Measurements from ENCODE around the gene RBM3.

RBM3 gene

GRCh38 chrX:48558271-48558670, 16.0 kb upstream of the RBM3 start:
- POLR2A ChIA-PET: no interaction called here
- Histone ChIP-seq H3K36me3 (ENCODE audit: control insufficient read depth in 2 of 2, insufficient read depth in 1 of 2, low read length in 2 of 2) (peaks cover 4 to 58% of the 10 kb centered on the region in 2 experiments; a peak in 2 of 3 replicates), H3K4me1 (ENCODE audit: control insufficient read depth, insufficient read depth, low read length) (no peaks in the 10 kb centered on the region), H3K4me3 (ENCODE audit: low read depth, low read length) (no peak overlapping the region), H3K27ac (ENCODE audit: extremely low read depth, low read depth, low read length) (no peak overlapping the region), H3K9me3 (ENCODE audit: control insufficient read depth, insufficient read depth, low read depth, low read length) (no peaks in the 10 kb centered on the region)
- TF ChIP-seq ZNF596 (tag by site-specific recombination; IDR thresholded peaks at IDR 0.05) (no peak), ZBTB48 (tag by site-specific recombination; IDR thresholded peaks at IDR 0.05) (no peak), ZNF174 (tag by site-specific recombination; IDR thresholded peaks at IDR 0.05) (no peak), ZNF19 (tag by site-specific recombination; IDR thresholded peaks at IDR 0.05; ENCODE audit: low read depth) (no peak), ZNF580 (tag by site-specific recombination; IDR thresholded peaks at IDR 0.05) (no peak), ZNF280D (tag by site-specific recombination; IDR thresholded peaks at IDR 0.05) (no peak), HOXD13 (CRISPR knock-in tag; IDR thresholded peaks at IDR 0.05; ENCODE audit: borderline replicate concordance) (no peak), ZNF843 (tag by site-specific recombination; IDR thresholded peaks at IDR 0.05) (no peak), HIC1 (tag by site-specific recombination; IDR thresholded peaks at IDR 0.05) (no peak), SP3 (tag by site-specific recombination; IDR thresholded peaks at IDR 0.05) (no peak), ZNF391 (tag by site-specific recombination; IDR thresholded peaks at IDR 0.05; ENCODE audit: borderline replicate concordance, low read depth) (no peak), KLF9 (tag by site-specific recombination; IDR thresholded peaks at IDR 0.05; ENCODE audit: low read depth) (no peak)
- TF ChIP-seq, protein P1, sequence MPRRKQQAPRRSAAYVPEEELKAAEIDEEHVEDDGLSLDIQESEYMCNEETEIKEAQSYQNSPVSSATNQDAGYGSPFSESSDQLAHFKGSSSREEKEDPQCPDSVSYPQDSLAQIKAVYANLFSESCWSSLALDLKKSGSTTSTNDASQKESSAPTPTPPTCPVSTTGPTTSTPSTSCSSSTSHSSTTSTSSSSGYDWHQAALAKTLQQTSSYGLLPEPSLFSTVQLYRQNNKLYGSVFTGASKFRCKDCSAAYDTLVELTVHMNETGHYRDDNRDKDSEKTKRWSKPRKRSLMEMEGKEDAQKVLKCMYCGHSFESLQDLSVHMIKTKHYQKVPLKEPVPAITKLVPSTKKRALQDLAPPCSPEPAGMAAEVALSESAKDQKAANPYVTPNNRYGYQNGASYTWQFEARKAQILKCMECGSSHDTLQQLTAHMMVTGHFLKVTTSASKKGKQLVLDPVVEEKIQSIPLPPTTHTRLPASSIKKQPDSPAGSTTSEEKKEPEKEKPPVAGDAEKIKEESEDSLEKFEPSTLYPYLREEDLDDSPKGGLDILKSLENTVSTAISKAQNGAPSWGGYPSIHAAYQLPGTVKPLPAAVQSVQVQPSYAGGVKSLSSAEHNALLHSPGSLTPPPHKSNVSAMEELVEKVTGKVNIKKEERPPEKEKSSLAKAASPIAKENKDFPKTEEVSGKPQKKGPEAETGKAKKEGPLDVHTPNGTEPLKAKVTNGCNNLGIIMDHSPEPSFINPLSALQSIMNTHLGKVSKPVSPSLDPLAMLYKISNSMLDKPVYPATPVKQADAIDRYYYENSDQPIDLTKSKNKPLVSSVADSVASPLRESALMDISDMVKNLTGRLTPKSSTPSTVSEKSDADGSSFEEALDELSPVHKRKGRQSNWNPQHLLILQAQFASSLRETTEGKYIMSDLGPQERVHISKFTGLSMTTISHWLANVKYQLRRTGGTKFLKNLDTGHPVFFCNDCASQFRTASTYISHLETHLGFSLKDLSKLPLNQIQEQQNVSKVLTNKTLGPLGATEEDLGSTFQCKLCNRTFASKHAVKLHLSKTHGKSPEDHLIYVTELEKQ (tag by site-specific recombination; IDR thresholded peaks at IDR 0.05; ENCODE audit: borderline replicate concordance): no peak
- TF ChIP-seq, protein P2, sequence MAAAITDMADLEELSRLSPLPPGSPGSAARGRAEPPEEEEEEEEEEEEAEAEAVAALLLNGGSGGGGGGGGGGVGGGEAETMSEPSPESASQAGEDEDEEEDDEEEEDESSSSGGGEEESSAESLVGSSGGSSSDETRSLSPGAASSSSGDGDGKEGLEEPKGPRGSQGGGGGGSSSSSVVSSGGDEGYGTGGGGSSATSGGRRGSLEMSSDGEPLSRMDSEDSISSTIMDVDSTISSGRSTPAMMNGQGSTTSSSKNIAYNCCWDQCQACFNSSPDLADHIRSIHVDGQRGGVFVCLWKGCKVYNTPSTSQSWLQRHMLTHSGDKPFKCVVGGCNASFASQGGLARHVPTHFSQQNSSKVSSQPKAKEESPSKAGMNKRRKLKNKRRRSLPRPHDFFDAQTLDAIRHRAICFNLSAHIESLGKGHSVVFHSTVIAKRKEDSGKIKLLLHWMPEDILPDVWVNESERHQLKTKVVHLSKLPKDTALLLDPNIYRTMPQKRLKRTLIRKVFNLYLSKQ (tag by site-specific recombination; IDR thresholded peaks at IDR 0.05; ENCODE audit: borderline replicate concordance): no peak
- CTCF ChIA-PET: no interaction called here

DNA sequence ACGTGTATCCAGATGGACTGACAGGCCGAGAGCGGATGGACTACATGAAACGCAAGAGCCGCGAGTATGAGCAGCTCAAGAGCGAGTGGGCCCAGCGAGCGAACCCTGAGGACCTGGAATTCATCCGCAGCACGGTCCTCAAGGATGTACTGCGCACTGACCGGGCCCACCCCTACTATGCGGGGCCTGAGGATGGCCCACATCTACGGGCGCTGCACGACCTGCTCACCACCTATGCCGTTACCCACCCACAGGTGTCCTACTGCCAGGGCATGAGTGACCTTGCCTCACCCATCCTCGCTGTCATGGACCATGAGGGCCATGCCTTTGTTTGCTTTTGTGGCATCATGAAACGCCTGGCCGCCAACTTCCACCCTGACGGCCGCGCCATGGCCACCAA, 14.6 kb upstream of the RBM3 start:
- Histone ChIP-seq H3K4me1 (ENCODE audit: control insufficient read depth, insufficient read depth, low read length) (no peaks in the 10 kb centered on the region), H3K9me3 (ENCODE audit: control insufficient read depth, insufficient read depth, low read depth, low read length) (no peaks in the 10 kb centered on the region), H3K36me3 (ENCODE audit: control insufficient read depth in 2 of 2, insufficient read depth in 1 of 2, low read length in 2 of 2) (peaks cover 0 to 64% of the 10 kb centered on the region in 2 experiments; a peak in 2 of 3 replicates), H3K27ac (ENCODE audit: extremely low read depth, low read depth, low read length) (no peak overlapping the region), H3K4me3 (ENCODE audit: low read depth, low read length) (no peak overlapping the region)
- CTCF ChIA-PET: no interaction called here
- POLR2A ChIA-PET: no interaction called here
- TF ChIP-seq ZNF837 (tag by site-specific recombination; IDR thresholded peaks at IDR 0.05): no peak
- no peak for TF ChIP-seq GLI4 (tag by site-specific recombination; IDR thresholded peaks at IDR 0.05)
- no peak for TF ChIP-seq ZNF114 (tag by site-specific recombination; IDR thresholded peaks at IDR 0.05)
- TF ChIP-seq ZIC2 (tag by site-specific recombination; IDR thresholded peaks at IDR 0.05): no peak
- no peak for TF ChIP-seq ZNF560 (tag by site-specific recombination; IDR thresholded peaks at IDR 0.05; ENCODE audit: borderline replicate concordance)
- TF ChIP-seq BCL11B (tag by site-specific recombination; IDR thresholded peaks at IDR 0.05; ENCODE audit: low read depth): no peak
- TF ChIP-seq ZNF394 (tag by site-specific recombination; IDR thresholded peaks at IDR 0.05; ENCODE audit: borderline replicate concordance): no peak
- TF ChIP-seq GFI1B (tag by site-specific recombination; IDR thresholded peaks at IDR 0.05): no peak
- no peak for TF ChIP-seq ZNF311 (tag by site-specific recombination; IDR thresholded peaks at IDR 0.05; ENCODE audit: borderline replicate concordance)
- TF ChIP-seq ZNF660 (tag by site-specific recombination; IDR thresholded peaks at IDR 0.05): no peak
- TF ChIP-seq ZNF404 (tag by site-specific recombination; IDR thresholded peaks at IDR 0.05): no peak
